ENCODE results near the gene KIRREL3. TPM values are rescaled to one million over a fixed set of nuclear protein-coding genes. Genes with fewer than 3 reads are reported as not detected.

Gene KIRREL3
- total RNA-seq, 1 donor from 2014 or later, result under 0.01 TPM

GRCh38 chr11:126604461-126604860 is 396.1 kb downstream of the KIRREL3 start:
- no peak overlapping the region for H3K27ac ChIP-seq (ENCODE audit: low read depth, low read length)
- no peaks in the 10 kb centered on the region for H3K9me3 ChIP-seq (ENCODE audit: control insufficient read depth in 3 of 3, low read length in 3 of 3)
- H3K4me3 ChIP-seq (ENCODE audit: low read length in 3 of 3), result no peak overlapping the region
- H3K27me3 ChIP-seq (ENCODE audit: control insufficient read depth in 3 of 3, insufficient read depth in 3 of 3, low read length in 3 of 3), result peaks cover 9 to 31% (median 16%) of the 10 kb centered on the region in 3 donors
- no peaks in the 10 kb centered on the region for H3K36me3 ChIP-seq (ENCODE audit: control insufficient read depth in 3 of 3, insufficient read depth in 3 of 3, low read length in 3 of 3)
- no peak overlapping the region for H3K9ac ChIP-seq (ENCODE audit: low read depth in 1 of 3, low read length in 3 of 3)
- H3K4me1 ChIP-seq (ENCODE audit: control insufficient read depth in 3 of 3, insufficient read depth in 3 of 3, low read length in 3 of 3), result peaks cover 0 to 6% (median 0%) of the 10 kb centered on the region in 3 donors

GRCh38 chr11:126603486-126603885 is 397.1 kb downstream of the KIRREL3 start:
- H3K9ac ChIP-seq (ENCODE audit: low read depth in 1 of 3, low read length in 3 of 3), result no peak overlapping the region
- peaks cover 11 to 29% (median 16%) of the 10 kb centered on the region in 3 donors for H3K27me3 ChIP-seq (ENCODE audit: control insufficient read depth in 3 of 3, insufficient read depth in 3 of 3, low read length in 3 of 3)
- H3K36me3 ChIP-seq (ENCODE audit: control insufficient read depth in 3 of 3, insufficient read depth in 3 of 3, low read length in 3 of 3), result no peaks in the 10 kb centered on the region
- no peak overlapping the region for H3K4me3 ChIP-seq (ENCODE audit: low read length in 3 of 3)
- peaks cover 0 to 6% (median 0%) of the 10 kb centered on the region in 3 donors for H3K4me1 ChIP-seq (ENCODE audit: control insufficient read depth in 3 of 3, insufficient read depth in 3 of 3, low read length in 3 of 3)
- H3K9me3 ChIP-seq (ENCODE audit: control insufficient read depth in 3 of 3, low read length in 3 of 3), result no peaks in the 10 kb centered on the region
- H3K27ac ChIP-seq (ENCODE audit: low read depth, low read length), result no peak overlapping the region

- Histone ChIP-seq H3K4me1 (ENCODE audit: control insufficient read depth in 3 of 3, insufficient read depth in 3 of 3, low read length in 3 of 3) (peaks cover 0 to 6% (median 0%) of the 10 kb centered on the region in 3 donors), H3K27ac (ENCODE audit: low read depth, low read length) (no peak overlapping the region), H3K9ac (ENCODE audit: low read depth in 1 of 3, low read length in 3 of 3) (no peak overlapping the region), H3K27me3 (ENCODE audit: control insufficient read depth in 3 of 3, insufficient read depth in 3 of 3, low read length in 3 of 3) (peaks cover 12 to 28% (median 16%) of the 10 kb centered on the region in 3 donors), H3K4me3 (ENCODE audit: low read length in 3 of 3) (no peak overlapping the region), H3K36me3 (ENCODE audit: control insufficient read depth in 3 of 3, insufficient read depth in 3 of 3, low read length in 3 of 3) (no peaks in the 10 kb centered on the region), H3K9me3 (ENCODE audit: control insufficient read depth in 3 of 3, low read length in 3 of 3) (no peaks in the 10 kb centered on the region)
Observed at GRCh38 chr11:126602993-126603392, 397.6 kb downstream of the KIRREL3 start.

GRCh38 chr11:126602349-126602940 is 398.1 kb downstream of the KIRREL3 start:
- Histone ChIP-seq H3K27me3 (ENCODE audit: control insufficient read depth in 3 of 3, insufficient read depth in 3 of 3, low read length in 3 of 3) (peaks cover 12 to 28% (median 16%) of the 10 kb centered on the region in 3 donors), H3K4me3 (ENCODE audit: low read length in 3 of 3) (no peak overlapping the region)

GRCh38 chr11:126601550-126602215 is 398.9 kb downstream of the KIRREL3 start:
- Histone ChIP-seq H3K9ac (ENCODE audit: low read depth in 1 of 3, low read length in 3 of 3) (no peak overlapping the region), H3K27me3 (ENCODE audit: control insufficient read depth in 3 of 3, insufficient read depth in 3 of 3, low read length in 3 of 3) (peaks cover 11 to 28% (median 12%) of the 10 kb centered on the region in 3 donors), H3K27ac (ENCODE audit: low read depth, low read length) (no peak overlapping the region), H3K4me3 (ENCODE audit: low read length in 3 of 3) (no peak overlapping the region), H3K4me1 (ENCODE audit: control insufficient read depth in 3 of 3, insufficient read depth in 3 of 3, low read length in 3 of 3) (no peaks in the 10 kb centered on the region), H3K9me3 (ENCODE audit: control insufficient read depth in 3 of 3, low read length in 3 of 3) (no peaks in the 10 kb centered on the region), H3K36me3 (ENCODE audit: control insufficient read depth in 3 of 3, insufficient read depth in 3 of 3, low read length in 3 of 3) (no peaks in the 10 kb centered on the region)

More at GRCh38 chr11:126602349-126602940, 398.1 kb downstream of the KIRREL3 start:
- Histone ChIP-seq H3K9me3 (ENCODE audit: control insufficient read depth in 3 of 3, low read length in 3 of 3) (no peaks in the 10 kb centered on the region), H3K4me1 (ENCODE audit: control insufficient read depth in 3 of 3, insufficient read depth in 3 of 3, low read length in 3 of 3) (peaks cover 0 to 4% (median 0%) of the 10 kb centered on the region in 3 donors), H3K9ac (ENCODE audit: low read depth in 1 of 3, low read length in 3 of 3) (no peak overlapping the region), H3K27ac (ENCODE audit: low read depth, low read length) (no peak overlapping the region), H3K36me3 (ENCODE audit: control insufficient read depth in 3 of 3, insufficient read depth in 3 of 3, low read length in 3 of 3) (no peaks in the 10 kb centered on the region)

GRCh38 chr11:126601136-126601535 is 399.4 kb downstream of the KIRREL3 start:
- H3K9me3 ChIP-seq (ENCODE audit: control insufficient read depth in 3 of 3, low read length in 3 of 3), result no peaks in the 10 kb centered on the region
- peaks cover 7 to 28% (median 12%) of the 10 kb centered on the region in 3 donors for H3K27me3 ChIP-seq (ENCODE audit: control insufficient read depth in 3 of 3, insufficient read depth in 3 of 3, low read length in 3 of 3)
- H3K4me3 ChIP-seq (ENCODE audit: low read length in 3 of 3), result no peak overlapping the region
- H3K4me1 ChIP-seq (ENCODE audit: control insufficient read depth in 3 of 3, insufficient read depth in 3 of 3, low read length in 3 of 3), result no peaks in the 10 kb centered on the region
- no peak overlapping the region for H3K9ac ChIP-seq (ENCODE audit: low read depth in 1 of 3, low read length in 3 of 3)
- no peak overlapping the region for H3K27ac ChIP-seq (ENCODE audit: low read depth, low read length)
- H3K36me3 ChIP-seq (ENCODE audit: control insufficient read depth in 3 of 3, insufficient read depth in 3 of 3, low read length in 3 of 3), result no peaks in the 10 kb centered on the region

- Histone ChIP-seq H3K9me3 (ENCODE audit: control insufficient read depth in 3 of 3, low read length in 3 of 3) (no peaks in the 10 kb centered on the region), H3K27ac (ENCODE audit: low read depth, low read length) (no peak overlapping the region), H3K4me1 (ENCODE audit: control insufficient read depth in 3 of 3, insufficient read depth in 3 of 3, low read length in 3 of 3) (no peaks in the 10 kb centered on the region), H3K4me3 (ENCODE audit: low read length in 3 of 3) (no peak overlapping the region), H3K27me3 (ENCODE audit: control insufficient read depth in 3 of 3, insufficient read depth in 3 of 3, low read length in 3 of 3) (peaks cover 0 to 22% (median 3%) of the 10 kb centered on the region in 3 donors), H3K9ac (ENCODE audit: low read depth in 1 of 3, low read length in 3 of 3) (no peak overlapping the region), H3K36me3 (ENCODE audit: control insufficient read depth in 3 of 3, insufficient read depth in 3 of 3, low read length in 3 of 3) (no peaks in the 10 kb centered on the region)
Observed at GRCh38 chr11:126599217-126599897, 401.2 kb downstream of the KIRREL3 start.

GRCh38 chr11:126598344-126599216 is 402.0 kb downstream of the KIRREL3 start:
- H3K27me3 ChIP-seq (ENCODE audit: control insufficient read depth in 3 of 3, insufficient read depth in 3 of 3, low read length in 3 of 3), result peaks cover 0 to 17% (median 3%) of the 10 kb centered on the region in 3 donors

GRCh38 chr11:126597041-126597440 is 403.5 kb downstream of the KIRREL3 start:
- peaks cover 0 to 8% (median 3%) of the 10 kb centered on the region in 3 donors for H3K27me3 ChIP-seq (ENCODE audit: control insufficient read depth in 3 of 3, insufficient read depth in 3 of 3, low read length in 3 of 3)

More at GRCh38 chr11:126598344-126599216, 402.0 kb downstream of the KIRREL3 start:
- H3K27ac ChIP-seq (ENCODE audit: low read depth, low read length), result no peak overlapping the region
- no peaks in the 10 kb centered on the region for H3K9me3 ChIP-seq (ENCODE audit: control insufficient read depth in 3 of 3, low read length in 3 of 3)
- no peaks in the 10 kb centered on the region for H3K36me3 ChIP-seq (ENCODE audit: control insufficient read depth in 3 of 3, insufficient read depth in 3 of 3, low read length in 3 of 3)
- no peak overlapping the region for H3K4me3 ChIP-seq (ENCODE audit: low read length in 3 of 3)
- H3K4me1 ChIP-seq (ENCODE audit: control insufficient read depth in 3 of 3, insufficient read depth in 3 of 3, low read length in 3 of 3), result no peaks in the 10 kb centered on the region
- no peak overlapping the region for H3K9ac ChIP-seq (ENCODE audit: low read depth in 1 of 3, low read length in 3 of 3)

More at GRCh38 chr11:126597041-126597440, 403.5 kb downstream of the KIRREL3 start:
- Histone ChIP-seq H3K4me1 (ENCODE audit: control insufficient read depth in 3 of 3, insufficient read depth in 3 of 3, low read length in 3 of 3) (no peaks in the 10 kb centered on the region), H3K4me3 (ENCODE audit: low read length in 3 of 3) (no peak overlapping the region), H3K27ac (ENCODE audit: low read depth, low read length) (no peak overlapping the region), H3K9me3 (ENCODE audit: control insufficient read depth in 3 of 3, low read length in 3 of 3) (no peaks in the 10 kb centered on the region), H3K9ac (ENCODE audit: low read depth in 1 of 3, low read length in 3 of 3) (no peak overlapping the region), H3K36me3 (ENCODE audit: control insufficient read depth in 3 of 3, insufficient read depth in 3 of 3, low read length in 3 of 3) (no peaks in the 10 kb centered on the region)
